SK-N-SH treated with all-trans-retinoic acid at 6 μM for 48 hours (cell line): ENCODE data around the gene GP1BB.

Experiments
- ATAC-seq: fragments of 200-7000 bp; cut with Tn5 transposase; 3 replicates; pipeline ENCODE4 v1.9.1; 2020; ENCODE audit warnings: mild to moderate bottlenecking, moderate library complexity
- ARNTL ChIP-seq: fragments of 450-650 bp; formaldehyde crosslinking; IDR thresholded peaks from 2 replicates; pipeline ENCODE4 v1.5.0; 2020; ENCODE audit warnings: low read depth, mild to moderate bottlenecking, moderate library complexity, borderline replicate concordance
- CREB5 ChIP-seq: fragments of 250-450 bp; sonication (Bioruptor Pico); IDR thresholded peaks from 2 replicates; pipeline ENCODE4 v1.5.1; 2020; ENCODE audit warnings: low read depth, mild to moderate bottlenecking, moderate library complexity
- CSDC2 ChIP-seq: fragments of 250-450 bp; sonication (Bioruptor Pico); IDR thresholded peaks from 2 replicates; pipeline ENCODE4 v1.5.0; 2020; ENCODE audit warnings: mild to moderate bottlenecking, moderate library complexity
- CSRNP3 ChIP-seq: fragments of 250-450 bp; sonication (Bioruptor Pico); IDR thresholded peaks from 2 replicates; pipeline ENCODE4 v1.5.1; 2021; ENCODE audit warnings: mild to moderate bottlenecking, moderate library complexity
- ESRRG ChIP-seq: fragments of 250-450 bp; sonication (Bioruptor Pico); IDR thresholded peaks from 2 replicates; pipeline ENCODE4 v1.6.1; 2021; ENCODE audit warnings: mild to moderate bottlenecking
- OSR1 ChIP-seq: fragments of 250-450 bp; sonication (Bioruptor Pico); IDR thresholded peaks from 2 replicates; pipeline ENCODE4 v1.8.0; 2022; ENCODE audit warnings: moderate library complexity, mild to moderate bottlenecking, inconsistent platforms
- PPARA ChIP-seq: fragments of 250-450 bp; sonication (Bioruptor Pico); IDR thresholded peaks from 2 replicates; pipeline ENCODE4 v1.5.0; 2020; ENCODE audit warnings: mild to moderate bottlenecking, borderline replicate concordance
- RARB ChIP-seq: fragments of 250-450 bp; sonication (Bioruptor Pico); IDR thresholded peaks from 2 replicates; pipeline ENCODE4 v1.8.0; 2021; ENCODE audit warnings: mild to moderate bottlenecking, moderate library complexity
- SNAI2 ChIP-seq: fragments of 250-450 bp; sonication (Bioruptor Pico); IDR thresholded peaks from 2 replicates; pipeline ENCODE4 v1.5.0; 2020; ENCODE audit warnings: mild to moderate bottlenecking, moderate library complexity
- TCF4 ChIP-seq: fragments of 250-450 bp; sonication (Bioruptor Pico); IDR thresholded peaks from 2 replicates; pipeline ENCODE4 v1.8.0; 2021; ENCODE audit warnings: mild to moderate bottlenecking, moderate library complexity, borderline replicate concordance
- TOX ChIP-seq: fragments of 250-450 bp; sonication (Bioruptor Pico); IDR thresholded peaks from 2 replicates; pipeline ENCODE4 v1.8.0; 2021; ENCODE audit warnings: mild to moderate bottlenecking, moderate library complexity, borderline replicate concordance
- ZC3H10 ChIP-seq: fragments of 250-450 bp; sonication (Bioruptor Pico); IDR thresholded peaks from 2 replicates; pipeline ENCODE4 v1.5.1; 2021; ENCODE audit warnings: mild to moderate bottlenecking, moderate library complexity
- ZFP3 ChIP-seq: fragments of 250-450 bp; sonication (Bioruptor Pico); IDR thresholded peaks from 2 replicates; pipeline ENCODE4 v1.5.0; 2020; ENCODE audit warnings: mild to moderate bottlenecking, moderate library complexity
- ZNF70 ChIP-seq: fragments of 450-650 bp; formaldehyde crosslinking; IDR thresholded peaks from 2 replicates; pipeline ENCODE4 v1.5.0; 2020; ENCODE audit warnings: mild to moderate bottlenecking, moderate library complexity
- ZNF8 ChIP-seq: fragments of 450-650 bp; formaldehyde crosslinking; IDR thresholded peaks from 2 replicates; pipeline ENCODE4 v1.5.0; 2020; ENCODE audit warnings: mild to moderate bottlenecking, moderate library complexity
- TF ChIP-seq, protein P1 (sequence below): fragments of 250-450 bp; sonication (Bioruptor Pico); IDR thresholded peaks from 2 replicates; pipeline ENCODE4 v1.8.0; 2020; ENCODE audit warnings: mild to moderate bottlenecking, moderate library complexity, borderline replicate concordance
- TF ChIP-seq, protein P2 (sequence below): fragments of 250-450 bp; sonication (Bioruptor Pico); IDR thresholded peaks from 2 replicates; pipeline ENCODE4 v1.5.0; 2020; ENCODE audit warnings: mild to moderate bottlenecking, moderate library complexity
- TF ChIP-seq, protein P3 (sequence below): fragments of 250-450 bp; sonication (Bioruptor Pico); IDR thresholded peaks from 2 replicates; pipeline ENCODE4 v1.8.0; 2021; ENCODE audit warnings: low read depth, mild to moderate bottlenecking, moderate library complexity, borderline replicate concordance

GP1BB gene

GRCh38 chr22:19743081-19743480 lies 19.7 kb downstream of the GP1BB start:
- no peak for TF ChIP-seq PPARA (CRISPR knock-in tag)
- TF ChIP-seq TOX (CRISPR knock-in tag): no peak
- TF ChIP-seq TCF4 (CRISPR knock-in tag): no peak
- no peak for TF ChIP-seq ZNF70
- TF ChIP-seq ESRRG (CRISPR knock-in tag): no peak
- no peak for TF ChIP-seq ARNTL (CRISPR knock-in tag)
- TF ChIP-seq, protein P1, sequence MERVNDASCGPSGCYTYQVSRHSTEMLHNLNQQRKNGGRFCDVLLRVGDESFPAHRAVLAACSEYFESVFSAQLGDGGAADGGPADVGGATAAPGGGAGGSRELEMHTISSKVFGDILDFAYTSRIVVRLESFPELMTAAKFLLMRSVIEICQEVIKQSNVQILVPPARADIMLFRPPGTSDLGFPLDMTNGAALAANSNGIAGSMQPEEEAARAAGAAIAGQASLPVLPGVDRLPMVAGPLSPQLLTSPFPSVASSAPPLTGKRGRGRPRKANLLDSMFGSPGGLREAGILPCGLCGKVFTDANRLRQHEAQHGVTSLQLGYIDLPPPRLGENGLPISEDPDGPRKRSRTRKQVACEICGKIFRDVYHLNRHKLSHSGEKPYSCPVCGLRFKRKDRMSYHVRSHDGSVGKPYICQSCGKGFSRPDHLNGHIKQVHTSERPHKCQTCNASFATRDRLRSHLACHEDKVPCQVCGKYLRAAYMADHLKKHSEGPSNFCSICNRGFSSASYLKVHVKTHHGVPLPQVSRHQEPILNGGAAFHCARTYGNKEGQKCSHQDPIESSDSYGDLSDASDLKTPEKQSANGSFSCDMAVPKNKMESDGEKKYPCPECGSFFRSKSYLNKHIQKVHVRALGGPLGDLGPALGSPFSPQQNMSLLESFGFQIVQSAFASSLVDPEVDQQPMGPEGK (CRISPR knock-in tag): no peak
- TF ChIP-seq, protein P2, sequence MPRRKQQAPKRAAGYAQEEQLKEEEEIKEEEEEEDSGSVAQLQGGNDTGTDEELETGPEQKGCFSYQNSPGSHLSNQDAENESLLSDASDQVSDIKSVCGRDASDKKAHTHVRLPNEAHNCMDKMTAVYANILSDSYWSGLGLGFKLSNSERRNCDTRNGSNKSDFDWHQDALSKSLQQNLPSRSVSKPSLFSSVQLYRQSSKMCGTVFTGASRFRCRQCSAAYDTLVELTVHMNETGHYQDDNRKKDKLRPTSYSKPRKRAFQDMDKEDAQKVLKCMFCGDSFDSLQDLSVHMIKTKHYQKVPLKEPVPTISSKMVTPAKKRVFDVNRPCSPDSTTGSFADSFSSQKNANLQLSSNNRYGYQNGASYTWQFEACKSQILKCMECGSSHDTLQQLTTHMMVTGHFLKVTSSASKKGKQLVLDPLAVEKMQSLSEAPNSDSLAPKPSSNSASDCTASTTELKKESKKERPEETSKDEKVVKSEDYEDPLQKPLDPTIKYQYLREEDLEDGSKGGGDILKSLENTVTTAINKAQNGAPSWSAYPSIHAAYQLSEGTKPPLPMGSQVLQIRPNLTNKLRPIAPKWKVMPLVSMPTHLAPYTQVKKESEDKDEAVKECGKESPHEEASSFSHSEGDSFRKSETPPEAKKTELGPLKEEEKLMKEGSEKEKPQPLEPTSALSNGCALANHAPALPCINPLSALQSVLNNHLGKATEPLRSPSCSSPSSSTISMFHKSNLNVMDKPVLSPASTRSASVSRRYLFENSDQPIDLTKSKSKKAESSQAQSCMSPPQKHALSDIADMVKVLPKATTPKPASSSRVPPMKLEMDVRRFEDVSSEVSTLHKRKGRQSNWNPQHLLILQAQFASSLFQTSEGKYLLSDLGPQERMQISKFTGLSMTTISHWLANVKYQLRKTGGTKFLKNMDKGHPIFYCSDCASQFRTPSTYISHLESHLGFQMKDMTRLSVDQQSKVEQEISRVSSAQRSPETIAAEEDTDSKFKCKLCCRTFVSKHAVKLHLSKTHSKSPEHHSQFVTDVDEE: no peak
- no peak for TF ChIP-seq OSR1 (CRISPR knock-in tag)
- no peak for TF ChIP-seq CREB5
- no peak for TF ChIP-seq CSDC2 (CRISPR knock-in tag)
- TF ChIP-seq SNAI2 (CRISPR knock-in tag): no peak
- TF ChIP-seq, protein P3, sequence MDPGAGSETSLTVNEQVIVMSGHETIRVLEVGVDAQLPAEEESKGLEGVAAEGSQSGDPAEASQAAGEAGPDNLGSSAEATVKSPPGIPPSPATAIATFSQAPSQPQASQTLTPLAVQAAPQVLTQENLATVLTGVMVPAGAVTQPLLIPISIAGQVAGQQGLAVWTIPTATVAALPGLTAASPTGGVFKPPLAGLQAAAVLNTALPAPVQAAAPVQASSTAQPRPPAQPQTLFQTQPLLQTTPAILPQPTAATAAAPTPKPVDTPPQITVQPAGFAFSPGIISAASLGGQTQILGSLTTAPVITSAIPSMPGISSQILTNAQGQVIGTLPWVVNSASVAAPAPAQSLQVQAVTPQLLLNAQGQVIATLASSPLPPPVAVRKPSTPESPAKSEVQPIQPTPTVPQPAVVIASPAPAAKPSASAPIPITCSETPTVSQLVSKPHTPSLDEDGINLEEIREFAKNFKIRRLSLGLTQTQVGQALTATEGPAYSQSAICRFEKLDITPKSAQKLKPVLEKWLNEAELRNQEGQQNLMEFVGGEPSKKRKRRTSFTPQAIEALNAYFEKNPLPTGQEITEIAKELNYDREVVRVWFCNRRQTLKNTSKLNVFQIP: no peak
- TF ChIP-seq ZFP3 (CRISPR knock-in tag): no peak
- no peak for TF ChIP-seq ZNF8 (CRISPR knock-in tag)
- no peak for TF ChIP-seq CSRNP3 (CRISPR knock-in tag)
- TF ChIP-seq, all 23 proteins: peak for 0
- no peak for ATAC-seq

GRCh38 chr22:19743651-19744050 lies 20.3 kb downstream of the GP1BB start:
- no peak for TF ChIP-seq ZC3H10 (CRISPR knock-in tag)
- TF ChIP-seq, protein P2: no peak
- TF ChIP-seq ZFP3 (CRISPR knock-in tag): no peak
- no peak for TF ChIP-seq RARB (CRISPR knock-in tag)
- TF ChIP-seq TOX (CRISPR knock-in tag): no peak
- TF ChIP-seq ARNTL (CRISPR knock-in tag): no peak
- TF ChIP-seq, all 23 proteins: peak for 0
- ATAC-seq: no peak
